ENCODE data around the gene OBI1.

Gene OBI1

GRCh38 chr13:78680115-78680561, 21.2 kb upstream of the OBI1 start:
- H3K4me3 ChIP-seq (ENCODE audit: low read depth, low read length), result no peak overlapping the region
- TF ChIP-seq, protein P1, sequence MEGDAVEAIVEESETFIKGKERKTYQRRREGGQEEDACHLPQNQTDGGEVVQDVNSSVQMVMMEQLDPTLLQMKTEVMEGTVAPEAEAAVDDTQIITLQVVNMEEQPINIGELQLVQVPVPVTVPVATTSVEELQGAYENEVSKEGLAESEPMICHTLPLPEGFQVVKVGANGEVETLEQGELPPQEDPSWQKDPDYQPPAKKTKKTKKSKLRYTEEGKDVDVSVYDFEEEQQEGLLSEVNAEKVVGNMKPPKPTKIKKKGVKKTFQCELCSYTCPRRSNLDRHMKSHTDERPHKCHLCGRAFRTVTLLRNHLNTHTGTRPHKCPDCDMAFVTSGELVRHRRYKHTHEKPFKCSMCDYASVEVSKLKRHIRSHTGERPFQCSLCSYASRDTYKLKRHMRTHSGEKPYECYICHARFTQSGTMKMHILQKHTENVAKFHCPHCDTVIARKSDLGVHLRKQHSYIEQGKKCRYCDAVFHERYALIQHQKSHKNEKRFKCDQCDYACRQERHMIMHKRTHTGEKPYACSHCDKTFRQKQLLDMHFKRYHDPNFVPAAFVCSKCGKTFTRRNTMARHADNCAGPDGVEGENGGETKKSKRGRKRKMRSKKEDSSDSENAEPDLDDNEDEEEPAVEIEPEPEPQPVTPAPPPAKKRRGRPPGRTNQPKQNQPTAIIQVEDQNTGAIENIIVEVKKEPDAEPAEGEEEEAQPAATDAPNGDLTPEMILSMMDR (IDR thresholded peaks at IDR 0.05; ENCODE audit: low read depth, low read length), result no peak

DNA sequence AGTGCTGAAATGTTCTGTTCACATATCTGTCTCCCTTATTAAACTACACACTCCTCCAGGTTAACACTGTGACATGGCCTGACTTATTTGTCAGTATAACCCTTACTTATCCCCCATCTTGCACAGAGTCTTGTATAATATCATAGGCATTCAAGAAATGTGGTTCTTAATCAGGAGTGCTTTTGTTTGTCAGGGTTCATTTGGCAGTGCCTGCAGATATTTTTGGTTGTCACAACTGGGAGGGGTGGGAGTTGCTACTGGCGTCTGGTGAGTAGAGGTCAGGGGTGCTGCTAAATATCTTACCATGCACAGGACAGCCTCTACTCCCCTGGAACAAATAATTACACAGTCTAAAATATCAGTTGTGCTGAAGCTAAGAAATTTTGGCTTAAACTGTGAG, 20.4 kb upstream of the OBI1 start:
- H3K4me3 ChIP-seq (ENCODE audit: low read depth, low read length), result no peak overlapping the region
- TF ChIP-seq, protein P1 (IDR thresholded peaks at IDR 0.05; ENCODE audit: low read depth, low read length), result no peak

DNA sequence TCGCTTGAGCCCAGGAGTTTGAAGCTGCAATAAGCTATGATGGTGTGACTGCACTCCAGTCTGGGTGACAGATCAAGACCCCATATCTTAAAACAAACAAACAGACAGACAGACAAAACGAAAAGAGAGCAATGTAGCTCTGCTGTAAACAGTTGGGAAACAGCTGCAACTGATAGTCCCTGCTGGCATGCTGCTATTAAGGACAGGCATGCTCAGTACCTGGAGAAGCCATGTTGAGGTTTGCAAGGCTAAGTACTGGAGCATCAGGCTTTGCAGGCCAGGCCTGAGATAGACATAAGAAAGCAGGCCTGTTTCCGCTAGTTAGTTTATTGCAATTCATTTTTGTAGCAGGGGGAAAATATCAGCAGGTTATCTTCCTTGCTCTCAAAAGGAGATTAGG, 16.2 kb upstream of the OBI1 start:
- TF ChIP-seq, protein P1 (IDR thresholded peaks at IDR 0.05; ENCODE audit: low read depth, low read length), result no peak
- H3K4me3 ChIP-seq (ENCODE audit: low read depth, low read length), result no peak overlapping the region

GRCh38 chr13:78674638-78675037, 15.7 kb upstream of the OBI1 start:
- H3K4me3 ChIP-seq (ENCODE audit: low read depth, low read length), result no peak overlapping the region
- TF ChIP-seq, protein P1 (IDR thresholded peaks at IDR 0.05; ENCODE audit: low read depth, low read length), result no peak

GRCh38 chr13:78662467-78662866, 3.5 kb upstream of the OBI1 start:
- TF ChIP-seq, protein P1 (IDR thresholded peaks at IDR 0.05; ENCODE audit: low read depth, low read length), result no peak
- H3K4me3 ChIP-seq (ENCODE audit: low read depth, low read length), result no peak overlapping the region

DNA sequence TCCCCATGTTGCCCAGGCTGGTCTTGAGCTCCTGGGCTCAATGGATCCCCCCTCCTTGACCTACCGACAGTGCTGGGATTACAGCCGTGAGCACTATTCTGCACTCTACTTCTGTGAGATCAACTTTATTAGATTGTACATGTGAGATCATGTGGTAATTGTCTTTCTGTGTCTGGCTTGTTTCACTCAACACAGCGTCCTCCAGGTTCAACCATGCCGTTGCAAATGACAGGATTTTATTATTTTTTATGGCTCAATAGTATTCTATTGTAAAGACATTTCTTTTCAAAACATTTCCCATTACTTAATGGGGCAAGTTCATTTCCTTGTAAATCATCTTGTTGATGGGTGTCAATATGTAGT, 1.5 kb upstream of the OBI1 start:
- TF ChIP-seq, protein P1 (IDR thresholded peaks at IDR 0.05; ENCODE audit: low read depth, low read length), result no peak
- H3K4me3 ChIP-seq (ENCODE audit: low read depth, low read length), result no peak overlapping the region

GRCh38 chr13:78659732-78660494, 958 bp upstream of the OBI1 start:
- TF ChIP-seq, protein P1 (IDR thresholded peaks at IDR 0.05; ENCODE audit: low read depth, low read length), result no peak
- peak overlapping the region; percentile 91 for H3K4me3 ChIP-seq (ENCODE audit: low read depth, low read length)

All from WI38 (cell line).